GM20000 (cell line): ENCODE measurements around the gene PCDHB9.
"Not testable (repeated sequence)": the region's sequence is repeated elsewhere in the genome, so short reads cannot be mapped to it uniquely, and the experiment has no call there.

Experiments used
- DNase-seq: peaks from one replicate; pipeline ENCODE4 v3.0.0; 2012; ENCODE audit warnings: low spot score
- TF ChIP-seq, protein P1 (sequence below): IDR thresholded peaks from 2 replicates; pipeline ENCODE4 v1.5.1; 2012; ENCODE audit warnings: mild to moderate bottlenecking, control low read depth; ENCODE audit errors: extremely low read depth, missing control alignments

Gene PCDHB9

GRCh38 chr5:141223112-141223783, 36.3 kb downstream of the PCDHB9 start, which contains the start of gene PCDHB14:
TSS of gene PCDHB14 (plus strand) at chr5:141223343. CDS start at chr5:141223506, 163 bp downstream.
- TF ChIP-seq, protein P1, sequence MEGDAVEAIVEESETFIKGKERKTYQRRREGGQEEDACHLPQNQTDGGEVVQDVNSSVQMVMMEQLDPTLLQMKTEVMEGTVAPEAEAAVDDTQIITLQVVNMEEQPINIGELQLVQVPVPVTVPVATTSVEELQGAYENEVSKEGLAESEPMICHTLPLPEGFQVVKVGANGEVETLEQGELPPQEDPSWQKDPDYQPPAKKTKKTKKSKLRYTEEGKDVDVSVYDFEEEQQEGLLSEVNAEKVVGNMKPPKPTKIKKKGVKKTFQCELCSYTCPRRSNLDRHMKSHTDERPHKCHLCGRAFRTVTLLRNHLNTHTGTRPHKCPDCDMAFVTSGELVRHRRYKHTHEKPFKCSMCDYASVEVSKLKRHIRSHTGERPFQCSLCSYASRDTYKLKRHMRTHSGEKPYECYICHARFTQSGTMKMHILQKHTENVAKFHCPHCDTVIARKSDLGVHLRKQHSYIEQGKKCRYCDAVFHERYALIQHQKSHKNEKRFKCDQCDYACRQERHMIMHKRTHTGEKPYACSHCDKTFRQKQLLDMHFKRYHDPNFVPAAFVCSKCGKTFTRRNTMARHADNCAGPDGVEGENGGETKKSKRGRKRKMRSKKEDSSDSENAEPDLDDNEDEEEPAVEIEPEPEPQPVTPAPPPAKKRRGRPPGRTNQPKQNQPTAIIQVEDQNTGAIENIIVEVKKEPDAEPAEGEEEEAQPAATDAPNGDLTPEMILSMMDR: no peak
- no peak for DNase-seq

DNA sequence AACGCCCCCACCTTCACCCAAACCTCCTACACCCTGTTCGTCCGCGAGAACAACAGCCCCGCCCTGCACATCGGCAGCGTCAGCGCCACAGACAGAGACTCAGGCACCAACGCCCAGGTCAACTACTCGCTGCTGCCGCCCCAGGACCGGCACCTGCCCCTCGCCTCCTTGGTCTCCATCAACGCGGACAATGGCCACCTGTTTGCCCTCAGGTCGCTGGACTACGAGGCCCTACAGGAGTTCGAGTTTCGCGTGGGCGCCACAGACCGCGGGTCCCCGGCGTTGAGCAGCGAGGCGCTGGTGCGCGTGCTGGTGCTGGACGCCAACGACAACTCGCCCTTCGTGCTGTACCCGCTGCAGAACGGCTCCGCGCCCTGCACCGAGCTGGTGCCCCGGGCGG, 37.9 kb downstream of the PCDHB9 start:
- not testable (repeated sequence) for DNase-seq

DNA sequence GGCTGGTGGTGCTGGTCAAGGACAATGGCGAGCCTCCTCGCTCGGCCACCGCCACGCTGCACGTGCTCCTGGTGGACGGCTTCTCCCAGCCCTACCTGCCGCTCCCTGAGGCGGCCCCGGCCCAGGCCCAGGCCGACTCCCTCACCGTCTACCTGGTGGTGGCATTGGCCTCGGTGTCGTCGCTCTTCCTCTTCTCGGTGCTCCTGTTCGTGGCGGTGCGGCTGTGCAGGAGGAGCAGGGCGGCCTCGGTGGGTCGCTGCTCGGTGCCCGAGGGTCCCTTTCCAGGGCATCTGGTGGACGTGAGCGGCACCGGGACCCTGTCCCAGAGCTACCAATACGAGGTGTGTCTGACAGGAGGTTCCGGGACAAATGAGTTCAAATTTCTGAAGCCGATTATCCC, 38.5 kb downstream of the PCDHB9 start:
- not testable (repeated sequence) for DNase-seq

DNA sequence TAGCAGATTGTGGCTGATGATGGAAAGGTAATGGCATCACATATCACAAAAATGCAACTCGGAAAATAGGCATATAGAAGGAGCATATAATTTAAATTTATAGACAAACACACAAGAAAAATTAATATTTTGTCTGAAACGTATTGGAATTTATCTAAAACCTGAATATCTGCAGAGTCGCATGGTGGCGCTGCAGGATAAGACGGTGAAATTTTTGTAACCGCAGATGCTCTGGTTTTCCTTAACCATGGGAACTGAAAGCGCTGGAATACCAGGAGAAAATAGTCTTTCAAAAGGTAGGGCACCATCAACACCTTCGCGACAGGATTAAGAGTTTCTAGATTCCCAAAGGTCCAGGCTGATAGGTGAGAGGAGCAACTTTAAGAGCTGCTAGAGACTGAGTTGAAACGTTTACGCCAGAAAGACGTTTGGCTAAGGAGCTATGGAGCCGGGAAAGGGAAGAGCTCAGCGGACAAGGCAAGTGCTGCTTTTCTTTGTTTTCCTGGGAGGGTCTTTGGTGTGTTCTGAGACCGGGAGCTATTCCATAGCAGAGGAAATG, 47.2 kb downstream of the PCDHB9 start:
- no peak for DNase-seq
- TF ChIP-seq, protein P1: no peak

DNA sequence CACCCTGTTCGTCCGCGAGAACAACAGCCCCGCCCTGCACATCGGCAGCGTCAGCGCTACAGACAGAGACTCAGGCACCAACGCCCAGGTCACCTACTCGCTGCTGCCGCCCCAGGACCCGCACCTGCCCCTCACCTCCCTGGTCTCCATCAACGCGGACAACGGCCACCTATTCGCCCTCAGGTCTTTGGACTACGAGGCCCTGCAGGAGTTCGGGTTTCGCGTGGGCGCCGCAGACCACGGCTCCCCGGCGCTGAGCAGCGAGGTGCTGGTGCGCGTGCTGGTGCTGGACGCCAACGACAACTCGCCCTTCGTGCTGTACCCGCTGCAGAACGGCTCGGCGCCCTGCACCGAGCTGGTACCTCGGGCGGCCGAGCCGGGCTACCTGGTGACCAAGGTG, 49.0 kb downstream of the PCDHB9 start:
- DNase-seq: not testable (repeated sequence)

DNA sequence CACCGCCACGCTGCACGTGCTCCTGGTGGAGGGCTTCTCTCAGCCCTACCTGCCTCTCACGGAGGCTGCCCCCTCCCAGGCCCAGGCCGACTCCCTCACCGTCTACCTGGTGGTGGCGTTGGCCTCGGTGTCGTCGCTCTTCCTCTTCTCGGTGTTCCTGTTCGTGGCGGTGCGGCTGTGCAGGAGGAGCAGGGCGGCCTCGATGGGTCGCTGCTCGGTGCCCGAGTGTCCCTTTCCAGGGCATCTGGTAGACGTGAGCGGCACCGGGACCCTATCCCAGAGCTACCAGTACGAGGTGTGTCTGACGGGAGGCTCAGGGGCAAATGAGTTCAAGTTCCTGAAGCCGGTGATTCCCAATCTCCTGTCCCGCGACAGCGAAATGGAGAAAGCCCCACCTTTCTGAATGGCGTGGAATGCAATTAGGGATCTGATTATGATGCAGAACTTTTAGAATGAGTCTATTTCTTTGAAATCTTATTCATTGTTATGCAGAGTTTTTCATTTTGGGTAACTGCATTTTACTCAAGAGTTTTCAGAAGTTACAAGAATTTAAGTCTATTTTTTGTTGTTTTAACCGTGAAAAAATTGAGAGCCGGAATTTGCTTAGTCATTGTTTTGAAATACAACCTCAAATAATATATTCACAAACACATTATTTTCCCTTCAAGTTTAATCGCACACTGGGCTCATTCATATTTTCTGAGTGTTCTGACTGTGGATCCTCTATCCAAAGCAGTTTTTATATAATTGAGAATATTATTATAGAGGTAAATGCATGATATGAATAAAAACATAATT, 49.8 kb downstream of the PCDHB9 start:
- TF ChIP-seq, protein P1: no peak
- DNase-seq: no peak
